ENCODE results near the gene PRKCE.

PRKCE gene

DNA sequence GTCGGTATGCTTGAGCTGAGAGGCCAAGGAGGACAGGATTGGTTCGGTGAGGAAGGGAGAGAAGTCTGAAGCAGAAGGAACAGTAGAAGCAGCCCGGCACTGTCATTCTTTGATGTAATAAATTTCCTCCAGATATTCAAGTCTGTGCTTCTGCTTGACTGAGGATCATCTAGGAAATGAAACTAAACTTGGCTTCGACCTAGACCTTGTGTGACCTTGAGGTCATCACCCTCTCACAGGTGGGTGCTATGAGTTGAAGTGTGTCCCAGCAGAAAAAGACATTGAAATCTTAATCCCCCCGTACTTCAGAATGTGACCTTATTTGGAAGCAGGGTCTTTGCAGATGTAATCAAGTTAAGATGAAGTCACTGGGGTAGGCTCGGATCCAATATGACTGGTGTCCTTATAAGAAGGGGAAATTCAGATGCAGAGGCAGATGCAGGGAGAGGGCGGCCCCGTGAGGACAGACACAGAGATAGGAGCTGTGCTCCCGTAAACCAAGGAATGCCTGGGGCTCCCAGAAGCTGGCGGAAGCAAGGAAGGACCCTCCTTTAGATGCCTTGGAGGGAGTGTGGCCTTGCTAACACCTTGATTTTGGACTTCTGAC lies 49.0 kb downstream of the PRKCE start:
- TF ChIP-seq, protein P1, sequence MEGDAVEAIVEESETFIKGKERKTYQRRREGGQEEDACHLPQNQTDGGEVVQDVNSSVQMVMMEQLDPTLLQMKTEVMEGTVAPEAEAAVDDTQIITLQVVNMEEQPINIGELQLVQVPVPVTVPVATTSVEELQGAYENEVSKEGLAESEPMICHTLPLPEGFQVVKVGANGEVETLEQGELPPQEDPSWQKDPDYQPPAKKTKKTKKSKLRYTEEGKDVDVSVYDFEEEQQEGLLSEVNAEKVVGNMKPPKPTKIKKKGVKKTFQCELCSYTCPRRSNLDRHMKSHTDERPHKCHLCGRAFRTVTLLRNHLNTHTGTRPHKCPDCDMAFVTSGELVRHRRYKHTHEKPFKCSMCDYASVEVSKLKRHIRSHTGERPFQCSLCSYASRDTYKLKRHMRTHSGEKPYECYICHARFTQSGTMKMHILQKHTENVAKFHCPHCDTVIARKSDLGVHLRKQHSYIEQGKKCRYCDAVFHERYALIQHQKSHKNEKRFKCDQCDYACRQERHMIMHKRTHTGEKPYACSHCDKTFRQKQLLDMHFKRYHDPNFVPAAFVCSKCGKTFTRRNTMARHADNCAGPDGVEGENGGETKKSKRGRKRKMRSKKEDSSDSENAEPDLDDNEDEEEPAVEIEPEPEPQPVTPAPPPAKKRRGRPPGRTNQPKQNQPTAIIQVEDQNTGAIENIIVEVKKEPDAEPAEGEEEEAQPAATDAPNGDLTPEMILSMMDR (IDR thresholded peaks at IDR 0.05; ENCODE audit: control insufficient read depth, insufficient read depth, low read depth, low read length, missing control alignments): no peak
- no peak for DNase-seq (ENCODE audit: low read depth)
- H3K4me3 ChIP-seq (ENCODE audit: control insufficient read depth, low read depth, low read length): no peak overlapping the region

DNA sequence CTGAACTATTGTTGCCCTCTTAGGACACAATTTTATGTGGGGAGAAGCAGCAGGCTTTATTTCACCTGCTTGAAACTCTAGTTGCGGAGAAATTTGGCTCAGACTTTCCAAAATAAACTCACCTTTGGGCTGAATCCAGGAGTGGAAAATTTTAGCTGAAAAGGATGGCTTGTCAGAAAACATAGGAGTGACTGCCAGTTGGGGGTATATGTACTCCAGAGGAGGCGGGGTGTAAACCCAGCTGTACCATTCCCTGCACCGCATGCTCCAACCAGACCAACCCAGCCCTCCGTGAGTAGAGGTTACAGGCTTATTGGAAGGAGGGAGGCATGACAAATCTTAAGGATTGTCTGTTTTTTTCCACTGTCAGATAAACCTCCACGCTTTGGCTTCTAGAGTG lies 53.8 kb downstream of the PRKCE start:
- H3K4me3 ChIP-seq (ENCODE audit: control insufficient read depth, low read depth, low read length): no peak overlapping the region
- TF ChIP-seq, protein P1 (IDR thresholded peaks at IDR 0.05; ENCODE audit: control insufficient read depth, insufficient read depth, low read depth, low read length, missing control alignments): no peak
- no peak for DNase-seq (ENCODE audit: low read depth)

DNA sequence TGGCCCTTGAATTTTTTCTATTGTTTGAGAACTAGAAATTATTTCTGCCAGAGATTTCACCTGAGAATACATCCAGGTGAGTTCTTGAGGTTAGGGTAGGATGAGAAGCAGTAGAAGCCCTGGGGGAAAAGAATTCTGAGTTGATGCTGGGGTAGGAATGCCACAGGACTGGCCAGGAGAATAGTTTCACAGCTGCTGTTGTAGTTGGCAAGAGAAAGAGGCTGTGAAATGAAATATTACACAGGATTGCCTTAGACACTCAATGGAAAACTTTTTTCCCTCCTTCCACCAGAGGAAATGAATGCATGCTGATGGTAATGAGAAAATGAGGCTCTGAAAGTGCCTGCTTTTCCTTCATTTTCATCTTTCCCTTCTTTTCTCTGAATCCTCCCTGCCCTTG lies 54.6 kb downstream of the PRKCE start:
- H3K4me3 ChIP-seq (ENCODE audit: control insufficient read depth, low read depth, low read length): no peak overlapping the region
- no peak for DNase-seq (ENCODE audit: low read depth)
- TF ChIP-seq, protein P1 (IDR thresholded peaks at IDR 0.05; ENCODE audit: control insufficient read depth, insufficient read depth, low read depth, low read length, missing control alignments): no peak

DNA sequence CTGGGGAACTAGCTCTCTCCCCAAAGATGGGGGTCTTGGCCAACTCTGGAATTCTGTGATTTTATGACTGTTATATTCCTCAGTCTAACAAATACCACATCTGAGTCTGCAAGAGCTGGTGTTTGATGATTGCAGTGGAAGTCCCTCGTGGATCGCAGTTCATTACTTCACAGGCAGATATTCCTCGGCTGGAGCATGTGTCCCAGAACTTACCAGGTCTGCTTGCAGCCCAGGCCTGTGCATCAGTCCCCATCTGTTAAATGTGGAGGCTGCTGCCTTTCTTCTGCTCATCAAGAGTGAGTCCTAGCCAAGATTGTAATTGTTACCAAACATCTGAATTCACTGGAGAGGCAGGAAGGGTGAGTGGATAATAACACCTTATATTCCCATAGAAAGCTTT lies 55.5 kb downstream of the PRKCE start:
- no peak overlapping the region for H3K4me3 ChIP-seq (ENCODE audit: control insufficient read depth, low read depth, low read length)
- TF ChIP-seq, protein P1 (IDR thresholded peaks at IDR 0.05; ENCODE audit: control insufficient read depth, insufficient read depth, low read depth, low read length, missing control alignments): no peak
- no peak for DNase-seq (ENCODE audit: low read depth)

DNA sequence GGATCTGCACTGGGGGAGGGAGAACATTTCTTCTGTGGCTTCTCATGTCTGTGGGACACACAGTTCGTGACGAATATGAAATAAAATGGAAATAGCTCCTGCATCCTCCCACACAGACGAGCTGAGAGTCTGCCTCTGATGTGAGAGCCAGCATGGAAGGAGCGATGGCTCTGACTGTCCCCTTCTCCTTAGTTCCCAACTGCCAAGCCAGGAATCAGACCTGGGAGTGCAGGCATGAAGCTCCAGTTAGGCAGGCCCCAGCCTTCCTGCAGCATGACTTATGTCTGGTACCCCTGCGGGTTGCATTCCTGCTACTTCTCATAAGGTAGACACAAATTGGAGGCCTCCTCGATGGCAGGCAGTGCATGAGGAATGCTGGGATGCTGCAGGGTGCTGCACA lies 56.2 kb downstream of the PRKCE start:
- TF ChIP-seq, protein P1 (IDR thresholded peaks at IDR 0.05; ENCODE audit: control insufficient read depth, insufficient read depth, low read depth, low read length, missing control alignments): no peak
- no peak for DNase-seq (ENCODE audit: low read depth)
- H3K4me3 ChIP-seq (ENCODE audit: control insufficient read depth, low read depth, low read length): no peak overlapping the region

DNA sequence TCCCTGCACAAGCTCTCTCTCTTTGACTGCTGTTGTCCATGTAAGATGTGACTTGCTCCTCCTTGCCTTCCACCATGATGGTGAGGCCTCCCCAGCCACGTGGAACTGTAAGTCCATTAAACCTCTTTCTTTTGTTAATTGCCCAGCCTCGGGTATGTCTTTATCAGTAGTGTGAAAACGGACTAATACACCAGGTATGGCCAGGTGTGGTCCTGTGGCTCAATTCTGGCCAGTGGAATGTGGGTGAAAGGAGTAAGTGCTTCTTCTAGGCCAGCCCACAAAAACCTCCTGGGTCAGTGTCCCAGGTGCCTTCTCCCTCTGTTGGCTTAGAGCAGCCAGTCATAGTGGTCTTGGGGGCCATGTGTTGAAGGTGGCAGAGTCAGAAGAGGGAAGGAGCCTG lies 57.0 kb downstream of the PRKCE start:
- DNase-seq (ENCODE audit: low read depth): no peak
- H3K4me3 ChIP-seq (ENCODE audit: control insufficient read depth, low read depth, low read length): no peak overlapping the region
- TF ChIP-seq, protein P1 (IDR thresholded peaks at IDR 0.05; ENCODE audit: control insufficient read depth, insufficient read depth, low read depth, low read length, missing control alignments): no peak

DNA sequence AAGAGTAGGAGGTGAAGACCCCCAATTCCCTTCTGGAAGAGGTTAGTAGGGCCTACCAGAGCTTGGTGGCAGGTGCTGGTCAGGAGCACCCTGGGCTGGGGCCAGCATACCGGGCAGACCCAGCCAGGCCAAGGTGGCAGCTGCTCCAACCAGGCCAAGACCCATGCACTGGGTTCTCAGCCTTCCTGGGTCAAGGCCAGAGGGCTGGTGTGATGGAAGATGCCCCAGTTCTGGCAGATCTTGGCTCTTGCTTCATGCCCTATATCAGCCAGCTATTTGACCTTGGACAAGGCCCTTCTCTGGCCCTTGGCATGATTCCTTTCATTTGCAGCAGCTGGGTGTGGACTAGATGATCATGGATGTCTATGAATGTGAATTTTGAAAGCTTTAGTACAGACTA lies 57.7 kb downstream of the PRKCE start:
- H3K4me3 ChIP-seq (ENCODE audit: control insufficient read depth, low read depth, low read length): no peak overlapping the region
- TF ChIP-seq, protein P1 (IDR thresholded peaks at IDR 0.05; ENCODE audit: control insufficient read depth, insufficient read depth, low read depth, low read length, missing control alignments): no peak
- no peak for DNase-seq (ENCODE audit: low read depth)
